DLD1 (cell line): ENCODE data around the gene ATP6V1G2.
"Not testable (repeated sequence)": the region's sequence is repeated elsewhere in the genome, so short reads cannot be mapped to it uniquely, and the experiment has no call there.

Source experiments
- in situ Hi-C: cut with HindIII; loops from 2 replicates; pipeline ENCODE4 v1.10.0; 2017; ENCODE audit warnings: low sequenced_read_pairs

ATP6V1G2 gene

DNA sequence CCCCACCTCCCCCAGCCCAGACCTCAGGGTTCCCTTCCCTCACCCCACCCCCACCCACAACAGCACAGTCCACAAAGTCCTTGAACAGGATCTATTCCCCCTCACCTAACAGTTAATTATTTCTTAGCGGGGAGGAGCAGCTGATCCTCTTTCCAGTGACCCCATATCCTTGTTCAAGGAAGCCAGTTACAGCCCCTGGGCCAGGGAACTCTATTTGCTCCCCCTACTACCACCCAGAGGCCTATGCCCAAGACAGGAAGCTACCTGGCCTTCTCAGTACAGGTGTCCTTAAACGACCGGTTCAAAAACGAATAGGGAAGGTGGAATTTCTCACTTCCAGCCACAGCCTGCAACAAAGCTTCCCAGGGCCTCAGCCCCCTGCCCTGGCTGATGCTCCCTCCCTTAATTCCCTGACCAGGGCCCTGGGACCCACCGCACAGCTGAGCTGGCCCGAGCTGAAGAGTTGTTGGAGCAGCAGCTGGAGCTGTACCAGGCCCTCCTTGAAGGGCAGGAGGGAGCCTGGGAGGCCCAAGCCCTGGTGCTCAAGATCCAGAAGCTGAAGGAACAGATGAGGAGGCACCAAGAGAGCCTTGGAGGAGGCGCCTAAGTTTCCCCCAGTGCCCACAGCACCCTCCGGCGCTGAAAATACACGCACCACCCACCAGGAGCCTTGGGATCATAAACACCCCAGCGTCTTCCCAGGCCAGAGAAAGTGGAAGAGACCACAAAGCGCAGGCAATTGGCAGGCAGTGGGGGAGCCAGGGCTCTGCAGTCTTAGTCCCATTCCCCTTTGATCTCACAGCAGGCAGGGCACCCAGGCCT is 16.9 kb downstream of the ATP6V1G2 start:
- in situ Hi-C loops = no loop called here

- in situ Hi-C loops = no loop called here
Observed at GRCh38 chr6:31528821-31529328, 17.5 kb downstream of the ATP6V1G2 start, which contains the start of gene MCCD1. Gene MCCD1, plus strand, starts transcription at chr6:31528962. Its CDS starts 53 bp downstream, at chr6:31529015.

GRCh38 chr6:31528307-31528777 is 18.1 kb downstream of the ATP6V1G2 start:
- in situ Hi-C loops = no loop called here

DNA sequence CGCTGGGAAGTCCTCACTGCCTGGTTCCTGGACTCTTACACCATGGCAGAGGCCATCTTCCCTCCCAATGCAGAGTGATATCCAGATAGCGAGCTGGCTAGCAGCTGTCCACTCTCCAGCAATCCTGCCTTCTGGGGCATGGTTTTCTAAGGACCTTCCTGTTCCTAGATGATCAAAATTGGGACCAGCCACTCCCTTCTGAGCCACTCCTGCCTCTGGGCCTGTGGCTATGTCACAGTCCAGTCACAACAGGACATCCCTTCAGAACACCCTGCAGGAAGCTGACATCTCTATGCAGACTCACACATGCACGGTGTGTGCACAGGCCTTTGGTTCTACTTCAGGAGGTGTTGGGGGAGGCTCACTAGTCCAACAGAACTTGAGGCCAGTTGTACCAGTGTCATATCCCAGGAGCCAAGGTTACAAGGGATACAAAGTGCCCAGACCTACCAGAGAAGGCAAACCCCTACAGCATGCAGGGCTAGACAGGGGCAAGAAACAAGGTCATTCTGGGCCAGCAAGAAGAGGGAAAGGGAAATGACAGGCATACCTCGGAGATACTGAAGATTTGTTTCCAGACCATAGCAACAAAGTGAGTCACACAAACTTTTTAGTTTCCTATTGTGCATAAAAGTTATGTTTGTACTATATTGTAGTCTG is 20.3 kb downstream of the ATP6V1G2 start:
- in situ Hi-C loops = no loop called here

DNA sequence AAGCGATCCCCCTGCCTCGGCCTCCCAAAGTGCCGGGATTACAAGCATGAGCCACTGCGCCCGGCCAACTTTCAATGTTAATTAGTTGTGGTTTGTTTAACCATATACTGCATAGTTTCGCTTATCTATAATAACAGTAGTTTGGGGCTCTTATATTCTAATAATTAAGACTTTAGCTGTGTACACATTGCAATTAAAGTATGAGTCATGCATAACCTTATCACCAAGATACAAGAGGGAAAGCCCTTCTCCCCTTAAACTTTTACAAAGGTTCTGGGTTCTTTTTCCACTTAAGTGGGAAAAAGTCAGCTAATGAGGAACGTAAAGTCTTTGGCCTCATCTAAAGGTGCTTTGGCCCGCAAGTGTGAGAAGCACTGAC is 20.9 kb downstream of the ATP6V1G2 start:
- in situ Hi-C loops = no loop called here

DNA sequence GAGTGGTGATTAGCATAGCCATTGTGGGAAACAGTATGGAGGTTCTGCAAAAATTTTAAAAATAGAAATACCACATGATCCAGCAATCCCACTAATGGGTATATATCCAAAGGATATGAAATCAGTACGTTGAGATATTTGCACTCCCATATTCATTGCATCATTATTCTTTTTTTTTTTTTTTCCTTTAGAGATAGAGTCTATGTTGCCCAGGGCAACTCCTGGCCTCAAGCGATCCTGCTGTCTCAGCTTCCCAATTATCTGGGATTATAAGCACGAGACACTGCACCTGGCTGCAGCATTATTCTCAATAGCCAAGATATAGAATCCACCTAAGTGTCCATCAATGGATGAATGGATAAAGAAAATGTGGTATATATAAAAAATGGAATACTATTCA is 24.6 kb downstream of the ATP6V1G2 start:
- in situ Hi-C loops = no loop called here

DNA sequence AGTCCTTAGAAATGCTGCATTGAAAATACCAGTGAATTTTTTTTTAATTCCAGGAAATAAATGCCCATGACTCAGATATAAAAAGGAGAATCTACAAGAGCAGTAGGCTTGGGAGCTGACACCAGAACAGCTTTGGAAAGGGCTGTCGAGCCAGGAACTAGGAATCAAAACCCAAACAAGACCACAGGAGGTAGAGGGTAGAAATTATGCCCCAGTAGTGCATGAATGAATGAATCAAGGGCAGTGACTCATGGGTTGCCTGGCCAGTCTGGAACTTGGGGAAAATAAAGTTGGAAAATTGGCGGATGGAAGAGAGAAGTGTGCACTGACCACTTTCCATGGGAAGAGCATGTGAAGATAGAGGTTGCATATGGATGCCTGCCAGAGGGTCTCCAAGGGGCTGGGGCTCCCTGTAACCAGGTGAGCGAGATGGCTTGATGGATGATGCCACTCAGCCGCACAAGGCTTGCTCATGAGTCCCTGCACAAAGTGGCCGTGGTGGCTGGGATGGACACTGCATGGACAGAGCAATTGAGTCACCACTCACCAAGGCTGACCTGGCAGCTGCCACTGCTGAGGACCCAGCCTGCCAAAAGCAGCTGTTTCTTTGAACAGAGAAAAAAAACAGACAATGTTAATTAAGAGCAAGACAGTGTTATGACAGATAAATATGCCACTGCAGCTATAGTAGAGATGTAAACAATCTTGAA is 32.8 kb downstream of the ATP6V1G2 start:
- in situ Hi-C loops = no loop called here

GRCh38 chr6:31510007-31510406 is 36.4 kb downstream of the ATP6V1G2 start:
- in situ Hi-C loops = no loop called here

DNA sequence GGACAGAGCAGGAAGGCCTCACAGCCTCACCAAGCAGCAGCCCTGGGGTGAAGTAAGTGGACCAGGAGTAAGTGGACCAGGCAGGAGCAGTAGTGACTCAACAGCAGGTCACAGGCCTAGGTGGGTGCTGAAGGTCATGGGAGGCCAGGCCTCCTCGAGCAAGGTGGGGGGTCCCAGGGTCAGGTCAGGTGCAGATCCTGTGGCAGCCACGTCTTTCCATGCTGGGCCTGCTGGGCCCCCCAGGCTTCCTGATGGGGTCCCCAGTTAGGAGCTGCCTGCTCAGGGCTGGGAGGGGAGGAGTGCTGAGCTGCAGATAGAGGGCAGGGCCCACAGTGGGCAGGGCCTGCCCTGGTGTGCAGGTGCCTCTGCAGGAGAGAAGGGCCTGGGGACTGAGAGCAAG is 37.4 kb downstream of the ATP6V1G2 start:
- in situ Hi-C loops = not testable (repeated sequence)

DNA sequence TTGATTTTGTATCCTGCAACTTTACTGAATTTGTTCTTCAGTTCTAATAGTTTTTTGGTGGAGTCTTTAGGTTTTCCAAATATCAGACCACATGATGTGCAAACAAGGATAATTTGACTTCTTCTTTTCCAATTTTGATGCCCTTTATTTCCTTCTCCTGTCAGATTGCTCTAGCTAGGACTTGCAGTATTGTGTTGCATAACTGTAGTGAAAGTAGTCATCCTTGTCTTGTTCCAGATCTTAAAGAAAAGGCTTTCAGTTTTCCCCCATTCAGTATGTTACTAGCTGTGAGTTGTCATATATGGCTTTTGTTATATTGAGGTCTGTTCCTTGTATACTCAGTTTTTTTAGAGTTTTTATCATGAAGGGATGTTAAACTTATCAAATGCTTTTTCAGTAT is 43.8 kb downstream of the ATP6V1G2 start:
- in situ Hi-C loops = no loop called here

DNA sequence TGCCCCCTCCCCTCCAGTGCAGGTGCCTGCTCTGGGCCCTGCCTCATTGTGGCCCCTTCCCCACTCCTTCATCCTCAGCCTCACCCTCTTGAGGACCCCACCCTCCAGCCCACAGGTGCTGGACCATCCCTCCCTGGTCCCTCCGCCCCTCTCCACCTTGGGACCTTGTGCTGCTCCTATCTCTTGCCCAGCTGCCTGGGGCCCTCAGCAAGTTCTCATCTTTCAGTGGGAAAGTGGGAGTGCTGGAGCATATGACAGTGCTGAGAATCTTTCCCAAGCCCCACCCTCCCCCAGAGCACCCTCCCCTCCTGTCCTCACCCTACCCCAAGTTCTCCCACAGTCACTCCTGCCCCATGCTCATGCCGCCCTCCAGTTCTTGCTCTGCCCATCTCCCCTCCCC is 46.8 kb downstream of the ATP6V1G2 start:
- in situ Hi-C loops = not testable (repeated sequence)

- in situ Hi-C loops = no loop called here
Observed at GRCh38 chr6:31498748-31499147, 47.7 kb downstream of the ATP6V1G2 start.

DNA sequence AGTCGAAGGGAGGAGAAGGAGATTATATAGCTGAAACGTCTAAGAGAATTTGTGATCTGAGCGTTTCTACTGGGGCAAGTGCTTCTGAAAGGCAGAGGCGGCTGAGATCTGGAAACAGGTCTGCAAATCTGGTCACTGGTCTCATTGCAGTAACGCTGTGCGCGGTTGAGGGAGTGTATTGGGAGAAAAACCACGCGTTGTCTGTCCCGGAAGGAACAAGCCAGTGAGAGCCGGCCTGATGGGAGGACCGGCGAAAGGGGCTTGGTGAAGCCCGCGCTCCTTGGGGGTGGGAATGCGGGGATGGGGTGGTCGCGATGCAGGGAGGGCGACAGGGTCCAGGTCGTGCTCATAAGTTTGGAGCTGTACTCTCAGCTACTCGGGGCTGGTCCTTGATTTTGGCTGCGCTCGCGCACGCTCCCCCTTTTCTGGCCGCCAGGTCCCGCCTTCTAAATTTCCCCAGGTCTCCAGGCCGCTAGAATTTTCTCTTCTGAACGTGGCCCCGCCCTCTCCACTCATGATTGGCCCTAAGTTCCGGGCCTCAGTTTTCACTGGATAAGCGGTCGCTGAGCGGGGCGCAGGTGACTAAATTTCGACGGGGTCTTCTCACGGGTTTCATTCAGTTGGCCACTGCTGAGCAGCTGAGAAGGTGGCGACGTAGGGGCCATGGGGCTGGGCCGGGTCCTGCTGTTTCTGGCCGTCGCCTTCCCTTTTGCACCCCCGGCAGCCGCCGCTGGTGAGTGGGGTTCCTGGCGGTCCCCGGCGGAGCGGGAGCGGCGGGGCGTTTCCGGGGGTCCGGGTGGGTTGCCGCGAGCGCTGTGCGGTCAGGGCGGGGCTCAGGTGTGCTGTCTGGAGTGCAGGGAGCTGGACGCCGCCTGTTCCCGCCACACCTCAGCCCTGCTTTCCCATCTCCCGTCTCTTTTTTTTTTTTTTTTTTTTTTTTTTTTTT is 48.6 kb downstream of the ATP6V1G2 start, which contains the start of gene MICB:
Gene MICB, plus strand, starts transcription at position 615 of the 946 bp plus-strand sequence. Its CDS starts 49 bp downstream, at position 664.
- in situ Hi-C loops = no loop called here

DNA sequence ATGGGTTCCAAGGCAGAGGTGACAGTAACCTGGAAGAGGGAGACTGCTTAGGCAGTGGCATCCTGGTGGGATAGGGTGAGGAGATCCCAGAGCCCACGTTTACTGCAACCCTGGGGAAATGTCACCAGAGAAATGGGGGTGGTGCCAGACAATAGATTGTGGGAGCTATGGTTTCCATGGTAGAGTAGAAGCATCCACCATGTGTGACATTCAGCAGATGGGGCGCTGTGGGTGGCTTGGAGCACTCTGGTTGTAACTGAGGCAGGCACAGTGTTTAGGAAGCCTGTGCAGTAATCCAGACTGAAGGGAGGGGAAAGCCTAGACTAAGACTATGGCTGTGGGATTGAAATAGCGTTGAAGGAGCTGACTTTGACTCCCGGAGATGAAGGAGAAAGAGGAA is 49.6 kb downstream of the ATP6V1G2 start:
- in situ Hi-C loops = not testable (repeated sequence)

DNA sequence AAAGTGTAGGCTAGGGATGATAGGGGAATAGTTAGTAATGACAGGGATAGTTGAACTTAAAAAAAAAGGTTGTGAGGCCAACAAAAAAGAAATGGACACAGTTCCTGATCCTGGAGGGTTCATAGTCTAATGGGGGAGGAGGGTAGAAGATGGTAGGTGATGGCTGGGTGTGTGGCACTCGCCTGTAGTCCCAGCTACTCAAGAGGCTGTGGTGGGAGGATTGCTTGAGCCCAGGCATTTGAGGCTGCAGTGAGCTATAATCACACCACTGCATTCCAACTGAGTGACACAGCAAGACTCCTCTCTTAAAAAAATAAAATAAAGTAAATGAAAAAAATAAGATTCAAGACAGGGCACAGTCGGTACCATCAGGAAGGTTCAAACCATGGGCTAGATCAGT is 50.8 kb downstream of the ATP6V1G2 start:
- in situ Hi-C loops = no loop called here
